WTC11 (cell line): ENCODE measurements around the gene DAB1. TPM values are rescaled to one million over a fixed set of nuclear protein-coding genes. Genes with fewer than 3 reads are reported as not detected.

Experiments
- ATAC-seq: fragments of 200-7000 bp; cut with Tn5 transposase; 2 replicates; pipeline ENCODE4 v1.10.0; 2021; ENCODE audit warnings: mild to moderate bottlenecking, moderate library complexity
- CTCF ChIA-PET: fragments of 300-600 bp; sonication (Branson Sonifier 250); formaldehyde crosslinking; loops from one replicate; lab custom pipeline; 2021; ENCODE audit warnings: antibody characterized with exemption; lab: Charles Lee
- POLR2A ChIA-PET: fragments of 350-600 bp; sonication (Branson Sonifier 250); formaldehyde crosslinking; loops from one replicate; lab custom pipeline; 2021; ENCODE audit warnings: antibody characterized with exemption; lab: Charles Lee
- DNase-seq: peaks from one replicate; pipeline ENCODE4 v3.0.0; 2021; ENCODE audit warnings: low spot score
- H3K27ac Mint-ChIP-seq: 2 replicates; pipeline ENCODE4 v1.8.0; 2021; ENCODE audit warnings: mixed read lengths
- H3K27me3 Mint-ChIP-seq: 2 replicates; pipeline ENCODE4 v1.8.0; 2021; ENCODE audit warnings: low read depth, mild to moderate bottlenecking, moderate library complexity, mixed read lengths
- H3K36me3 Mint-ChIP-seq: 2 replicates; pipeline ENCODE4 v1.8.0; 2021; ENCODE audit warnings: mixed read lengths
- H3K4me1 Mint-ChIP-seq: 2 replicates; pipeline ENCODE4 v1.8.0; 2022; ENCODE audit warnings: mixed read lengths
- H3K4me3 Mint-ChIP-seq: 2 replicates; pipeline ENCODE4 v1.8.0; 2021; ENCODE audit warnings: mild to moderate bottlenecking, moderate library complexity, mixed read lengths
- H3K9me3 Mint-ChIP-seq: 2 replicates; pipeline ENCODE4 v1.8.0; 2021; ENCODE audit warnings: mixed read lengths
- CREM ChIP-seq: sonication (generic); formaldehyde crosslinking; IDR thresholded peaks from 2 replicates; pipeline ENCODE4 v1.8.1; 2022; ENCODE audit warnings: mild to moderate bottlenecking, missing genetic modification reagents, moderate library complexity
- ETV6 ChIP-seq: sonication (generic); formaldehyde crosslinking; IDR thresholded peaks from 2 replicates; pipeline ENCODE4 v1.8.1; 2022; ENCODE audit warnings: mild to moderate bottlenecking, missing genetic modification reagents
- HMGA2 ChIP-seq: fragments of 250-450 bp; sonication (Bioruptor Pico); IDR thresholded peaks from 2 replicates; pipeline ENCODE4 v1.4.0; 2021; ENCODE audit warnings: mild to moderate bottlenecking, moderate library complexity
- NFATC4 ChIP-seq: fragments of 250-450 bp; sonication (Bioruptor Pico); IDR thresholded peaks from 2 replicates; pipeline ENCODE4 v1.9.0; 2021; ENCODE audit warnings: mild to moderate bottlenecking
- RELA ChIP-seq: sonication (generic); formaldehyde crosslinking; IDR thresholded peaks from 2 replicates; pipeline ENCODE4 v1.8.1; 2022; ENCODE audit warnings: missing genetic modification reagents, mild to moderate bottlenecking, borderline replicate concordance
- RORB ChIP-seq: fragments of 250-450 bp; sonication (Bioruptor Pico); IDR thresholded peaks from 2 replicates; pipeline ENCODE4 v1.9.0; 2021; ENCODE audit warnings: mild to moderate bottlenecking
- SP1 ChIP-seq: sonication (generic); formaldehyde crosslinking; conservative IDR thresholded peaks from 2 replicates; pipeline ENCODE4 v1.8.1; 2022; ENCODE audit warnings: missing genetic modification reagents
- TEAD4 ChIP-seq: sonication (generic); formaldehyde crosslinking; IDR thresholded peaks from 2 replicates; pipeline ENCODE4 v1.8.0; 2022; ENCODE audit warnings: mild to moderate bottlenecking, missing genetic modification reagents
- TP53 ChIP-seq: sonication (generic); formaldehyde crosslinking; IDR thresholded peaks from 2 replicates; pipeline ENCODE4 v1.8.1; 2023; ENCODE audit warnings: mild to moderate bottlenecking, missing genetic modification reagents
- ZBTB21 ChIP-seq: sonication (generic); formaldehyde crosslinking; IDR thresholded peaks from 2 replicates; pipeline ENCODE4 v1.8.1; 2023; ENCODE audit warnings: mild to moderate bottlenecking, missing genetic modification reagents, borderline replicate concordance
- ZNF138 ChIP-seq: sonication (generic); formaldehyde crosslinking; conservative IDR thresholded peaks from 2 replicates; pipeline ENCODE4 v1.8.1; 2022; ENCODE audit warnings: mild to moderate bottlenecking, moderate library complexity, missing genetic modification reagents
- ZNF219 ChIP-seq: sonication (generic); formaldehyde crosslinking; IDR thresholded peaks from 2 replicates; pipeline ENCODE4 v1.8.0; 2023; ENCODE audit warnings: missing genetic modification reagents, mild to moderate bottlenecking, borderline replicate concordance
- ZNF317 ChIP-seq: sonication (generic); formaldehyde crosslinking; IDR thresholded peaks from 2 replicates; pipeline ENCODE4 v1.8.1; 2023; ENCODE audit warnings: low read depth, mild to moderate bottlenecking, moderate library complexity, missing genetic modification reagents, borderline replicate concordance
- total RNA-seq: library from RNA; stranded (reverse); gene quantifications from 3 replicates; pipeline ENCODE4 v1.2.3, GENCODE V29; 2021
- TF ChIP-seq, protein P1 (sequence below): sonication (generic); formaldehyde crosslinking; IDR thresholded peaks from 2 replicates; pipeline ENCODE4 v1.8.0; 2023; ENCODE audit warnings: mild to moderate bottlenecking, missing genetic modification reagents
- TF ChIP-seq, protein P2 (sequence below): sonication (generic); formaldehyde crosslinking; IDR thresholded peaks from 2 replicates; pipeline ENCODE4 v1.8.1; 2022; ENCODE audit warnings: missing genetic modification reagents, borderline replicate concordance
- TF ChIP-seq, protein P3 (sequence below): sonication (generic); formaldehyde crosslinking; IDR thresholded peaks from 2 replicates; pipeline ENCODE4 v1.8.1; 2023; ENCODE audit warnings: mild to moderate bottlenecking, missing genetic modification reagents, moderate library complexity
- TF ChIP-seq, protein P4 (sequence below): sonication (generic); formaldehyde crosslinking; IDR thresholded peaks from 2 replicates; pipeline ENCODE4 v1.8.0; 2022; ENCODE audit warnings: mild to moderate bottlenecking, missing genetic modification reagents
- TF ChIP-seq, protein P5 (sequence below): fragments of 250-450 bp; sonication (Bioruptor Pico); conservative IDR thresholded peaks from 2 replicates; pipeline ENCODE4 v1.9.0; 2021; ENCODE audit warnings: mild to moderate bottlenecking
- TF ChIP-seq, protein P6 (sequence below): sonication (generic); formaldehyde crosslinking; IDR thresholded peaks from 2 replicates; pipeline ENCODE4 v1.8.0; 2022; ENCODE audit warnings: mild to moderate bottlenecking, missing genetic modification reagents
- TF ChIP-seq, protein P7 (sequence below): fragments of 200-600 bp; IDR thresholded peaks from 2 replicates; pipeline ENCODE4 v1.8.0; 2022; ENCODE audit warnings: antibody characterized with exemption
- TF ChIP-seq, protein P8 (sequence below): fragments of 250-450 bp; sonication (Bioruptor Pico); IDR thresholded peaks from 2 replicates; pipeline ENCODE4 v1.9.0; 2021; ENCODE audit warnings: moderate library complexity, mild to moderate bottlenecking, inconsistent platforms, borderline replicate concordance

DAB1 gene
- total RNA-seq, 1 experiment from 2014 or later, result 10.7 TPM

DNA sequence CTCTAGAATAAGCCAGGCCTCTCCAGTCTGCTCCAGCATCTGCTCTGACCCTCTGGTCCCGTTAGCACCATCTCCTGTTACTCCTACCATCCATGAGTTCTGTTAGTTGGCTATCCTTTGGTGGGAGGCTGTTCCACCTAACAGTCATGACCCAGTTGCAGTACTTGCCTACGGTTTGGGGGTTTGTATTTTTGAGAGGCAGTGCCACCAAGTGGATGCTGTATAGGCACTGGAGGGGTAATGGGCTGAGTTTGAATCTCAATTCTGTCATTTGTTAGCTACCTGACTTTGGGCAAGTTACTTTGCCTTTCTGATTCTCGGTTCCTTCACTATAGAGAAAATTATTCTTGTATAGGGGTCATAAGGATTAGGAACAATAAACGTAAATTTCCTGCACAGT, 445.9 kb downstream of the DAB1 start (continued):
- TF ChIP-seq, protein P1, sequence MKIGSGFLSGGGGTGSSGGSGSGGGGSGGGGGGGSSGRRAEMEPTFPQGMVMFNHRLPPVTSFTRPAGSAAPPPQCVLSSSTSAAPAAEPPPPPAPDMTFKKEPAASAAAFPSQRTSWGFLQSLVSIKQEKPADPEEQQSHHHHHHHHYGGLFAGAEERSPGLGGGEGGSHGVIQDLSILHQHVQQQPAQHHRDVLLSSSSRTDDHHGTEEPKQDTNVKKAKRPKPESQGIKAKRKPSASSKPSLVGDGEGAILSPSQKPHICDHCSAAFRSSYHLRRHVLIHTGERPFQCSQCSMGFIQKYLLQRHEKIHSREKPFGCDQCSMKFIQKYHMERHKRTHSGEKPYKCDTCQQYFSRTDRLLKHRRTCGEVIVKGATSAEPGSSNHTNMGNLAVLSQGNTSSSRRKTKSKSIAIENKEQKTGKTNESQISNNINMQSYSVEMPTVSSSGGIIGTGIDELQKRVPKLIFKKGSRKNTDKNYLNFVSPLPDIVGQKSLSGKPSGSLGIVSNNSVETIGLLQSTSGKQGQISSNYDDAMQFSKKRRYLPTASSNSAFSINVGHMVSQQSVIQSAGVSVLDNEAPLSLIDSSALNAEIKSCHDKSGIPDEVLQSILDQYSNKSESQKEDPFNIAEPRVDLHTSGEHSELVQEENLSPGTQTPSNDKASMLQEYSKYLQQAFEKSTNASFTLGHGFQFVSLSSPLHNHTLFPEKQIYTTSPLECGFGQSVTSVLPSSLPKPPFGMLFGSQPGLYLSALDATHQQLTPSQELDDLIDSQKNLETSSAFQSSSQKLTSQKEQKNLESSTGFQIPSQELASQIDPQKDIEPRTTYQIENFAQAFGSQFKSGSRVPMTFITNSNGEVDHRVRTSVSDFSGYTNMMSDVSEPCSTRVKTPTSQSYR (CRISPR knock-in tag), result no peak
- TF ChIP-seq, protein P2, sequence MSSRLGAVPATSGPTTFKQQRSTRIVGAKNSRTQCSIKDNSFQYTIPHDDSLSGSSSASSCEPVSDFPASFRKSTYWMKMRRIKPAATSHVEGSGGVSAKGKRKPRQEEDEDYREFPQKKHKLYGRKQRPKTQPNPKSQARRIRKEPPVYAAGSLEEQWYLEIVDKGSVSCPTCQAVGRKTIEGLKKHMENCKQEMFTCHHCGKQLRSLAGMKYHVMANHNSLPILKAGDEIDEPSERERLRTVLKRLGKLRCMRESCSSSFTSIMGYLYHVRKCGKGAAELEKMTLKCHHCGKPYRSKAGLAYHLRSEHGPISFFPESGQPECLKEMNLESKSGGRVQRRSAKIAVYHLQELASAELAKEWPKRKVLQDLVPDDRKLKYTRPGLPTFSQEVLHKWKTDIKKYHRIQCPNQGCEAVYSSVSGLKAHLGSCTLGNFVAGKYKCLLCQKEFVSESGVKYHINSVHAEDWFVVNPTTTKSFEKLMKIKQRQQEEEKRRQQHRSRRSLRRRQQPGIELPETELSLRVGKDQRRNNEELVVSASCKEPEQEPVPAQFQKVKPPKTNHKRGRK (CRISPR knock-in tag), result no peak
- no peak for TF ChIP-seq HMGA2
- TF ChIP-seq TP53, result no peak
- TF ChIP-seq CREM, result no peak
- no peak for TF ChIP-seq TEAD4 (CRISPR knock-in tag)
- no peak for TF ChIP-seq RELA (CRISPR knock-in tag)
- TF ChIP-seq, protein P3, sequence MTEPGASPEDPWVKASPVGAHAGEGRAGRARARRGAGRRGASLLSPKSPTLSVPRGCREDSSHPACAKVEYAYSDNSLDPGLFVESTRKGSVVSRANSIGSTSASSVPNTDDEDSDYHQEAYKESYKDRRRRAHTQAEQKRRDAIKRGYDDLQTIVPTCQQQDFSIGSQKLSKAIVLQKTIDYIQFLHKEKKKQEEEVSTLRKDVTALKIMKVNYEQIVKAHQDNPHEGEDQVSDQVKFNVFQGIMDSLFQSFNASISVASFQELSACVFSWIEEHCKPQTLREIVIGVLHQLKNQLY (CRISPR knock-in tag), result no peak
- TF ChIP-seq ZBTB21, result no peak
- TF ChIP-seq, protein P4, sequence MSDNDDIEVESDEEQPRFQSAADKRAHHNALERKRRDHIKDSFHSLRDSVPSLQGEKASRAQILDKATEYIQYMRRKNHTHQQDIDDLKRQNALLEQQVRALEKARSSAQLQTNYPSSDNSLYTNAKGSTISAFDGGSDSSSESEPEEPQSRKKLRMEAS, result no peak
- no peak for TF ChIP-seq ZNF138
- TF ChIP-seq, protein P5, sequence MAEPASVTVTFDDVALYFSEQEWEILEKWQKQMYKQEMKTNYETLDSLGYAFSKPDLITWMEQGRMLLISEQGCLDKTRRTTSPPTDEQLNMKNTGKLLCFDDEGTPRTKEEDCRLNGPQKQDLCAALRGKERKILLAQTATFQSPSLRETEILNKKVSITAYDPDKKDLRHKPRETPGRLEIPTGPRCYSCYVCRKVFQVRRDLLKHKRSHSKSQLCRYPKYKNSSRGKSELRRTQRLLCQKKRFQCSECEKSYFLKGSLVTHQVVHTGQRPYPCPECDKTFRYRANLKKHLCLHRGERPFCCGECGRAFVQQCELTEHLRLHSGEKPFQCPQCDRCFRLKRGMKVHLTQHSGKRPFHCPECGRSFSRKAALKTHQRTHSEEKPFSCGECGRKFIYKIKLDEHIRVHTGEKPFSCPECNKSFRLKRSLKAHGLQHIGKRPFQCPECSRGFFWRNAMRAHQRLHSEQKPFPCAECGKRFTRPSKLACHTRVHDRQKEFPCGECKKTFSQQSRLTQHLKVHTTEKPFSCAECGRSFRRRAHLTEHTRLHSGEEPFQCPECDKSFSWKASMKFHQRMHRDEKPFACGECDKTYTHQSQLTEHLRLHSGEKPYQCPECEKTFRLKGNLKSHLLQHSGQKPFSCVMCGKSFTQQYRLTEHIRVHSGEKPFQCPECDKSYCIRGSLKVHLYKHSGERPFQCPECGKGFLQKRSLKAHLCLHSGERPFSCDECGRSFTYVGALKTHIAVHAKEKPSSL (CRISPR knock-in tag), result no peak
- no peak for TF ChIP-seq ZNF219 (CRISPR knock-in tag)
- TF ChIP-seq, protein P6, sequence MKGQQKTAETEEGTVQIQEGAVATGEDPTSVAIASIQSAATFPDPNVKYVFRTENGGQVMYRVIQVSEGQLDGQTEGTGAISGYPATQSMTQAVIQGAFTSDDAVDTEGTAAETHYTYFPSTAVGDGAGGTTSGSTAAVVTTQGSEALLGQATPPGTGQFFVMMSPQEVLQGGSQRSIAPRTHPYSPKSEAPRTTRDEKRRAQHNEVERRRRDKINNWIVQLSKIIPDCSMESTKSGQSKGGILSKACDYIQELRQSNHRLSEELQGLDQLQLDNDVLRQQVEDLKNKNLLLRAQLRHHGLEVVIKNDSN (CRISPR knock-in tag), result no peak
- TF ChIP-seq, protein P7, sequence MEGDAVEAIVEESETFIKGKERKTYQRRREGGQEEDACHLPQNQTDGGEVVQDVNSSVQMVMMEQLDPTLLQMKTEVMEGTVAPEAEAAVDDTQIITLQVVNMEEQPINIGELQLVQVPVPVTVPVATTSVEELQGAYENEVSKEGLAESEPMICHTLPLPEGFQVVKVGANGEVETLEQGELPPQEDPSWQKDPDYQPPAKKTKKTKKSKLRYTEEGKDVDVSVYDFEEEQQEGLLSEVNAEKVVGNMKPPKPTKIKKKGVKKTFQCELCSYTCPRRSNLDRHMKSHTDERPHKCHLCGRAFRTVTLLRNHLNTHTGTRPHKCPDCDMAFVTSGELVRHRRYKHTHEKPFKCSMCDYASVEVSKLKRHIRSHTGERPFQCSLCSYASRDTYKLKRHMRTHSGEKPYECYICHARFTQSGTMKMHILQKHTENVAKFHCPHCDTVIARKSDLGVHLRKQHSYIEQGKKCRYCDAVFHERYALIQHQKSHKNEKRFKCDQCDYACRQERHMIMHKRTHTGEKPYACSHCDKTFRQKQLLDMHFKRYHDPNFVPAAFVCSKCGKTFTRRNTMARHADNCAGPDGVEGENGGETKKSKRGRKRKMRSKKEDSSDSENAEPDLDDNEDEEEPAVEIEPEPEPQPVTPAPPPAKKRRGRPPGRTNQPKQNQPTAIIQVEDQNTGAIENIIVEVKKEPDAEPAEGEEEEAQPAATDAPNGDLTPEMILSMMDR, result no peak
- TF ChIP-seq RORB (CRISPR knock-in tag), result no peak
- TF ChIP-seq, all 79 proteins: peak for 0

DNA sequence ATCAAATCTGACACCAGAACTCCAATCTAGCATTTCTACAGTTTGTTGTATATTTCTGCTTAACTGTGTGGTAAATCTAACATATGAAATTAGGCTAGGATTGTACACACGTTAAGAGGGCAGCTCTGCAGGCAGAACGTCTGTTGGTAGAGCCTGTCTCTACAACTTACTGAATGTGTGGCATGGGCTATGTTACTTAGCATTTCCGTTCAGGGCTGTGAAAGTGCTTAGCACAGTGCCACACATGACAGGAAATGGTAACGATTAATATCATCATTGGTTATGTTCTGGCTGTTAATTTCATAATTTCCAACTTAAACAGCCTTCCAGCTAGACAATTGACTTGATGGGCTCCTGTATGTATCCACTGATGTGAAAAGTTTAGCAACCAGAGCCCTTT, 448.4 kb downstream of the DAB1 start:
- TF ChIP-seq NFATC4 (CRISPR knock-in tag) (no peak), ETV6 (no peak), RORB (CRISPR knock-in tag) (no peak), SP1 (CRISPR knock-in tag) (no peak), ZNF317 (CRISPR knock-in tag) (no peak)
- TF ChIP-seq, protein P2 (CRISPR knock-in tag), result no peak
- TF ChIP-seq, protein P8, sequence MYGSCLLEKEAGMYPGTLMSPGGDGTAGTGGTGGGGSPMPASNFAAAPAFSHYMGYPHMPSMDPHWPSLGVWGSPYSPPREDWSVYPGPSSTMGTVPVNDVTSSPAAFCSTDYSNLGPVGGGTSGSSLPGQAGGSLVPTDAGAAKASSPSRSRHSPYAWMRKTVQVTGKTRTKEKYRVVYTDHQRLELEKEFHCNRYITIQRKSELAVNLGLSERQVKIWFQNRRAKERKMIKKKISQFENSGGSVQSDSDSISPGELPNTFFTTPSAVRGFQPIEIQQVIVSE (CRISPR knock-in tag), result no peak
- no peaks in the 10 kb centered on the region for H3K9me3 Mint-ChIP-seq
- H3K27ac Mint-ChIP-seq, result no peak overlapping the region
- H3K36me3 Mint-ChIP-seq, result no peaks in the 10 kb centered on the region
- ATAC-seq (no peak), DNase-seq (no peak)
- no peaks in the 10 kb centered on the region; the same call in 1 of the 2 replicates for H3K27me3 Mint-ChIP-seq
- H3K4me3 Mint-ChIP-seq, result no peak overlapping the region
- POLR2A ChIA-PET, result no interaction called here
- H3K4me1 Mint-ChIP-seq, result no peaks in the 10 kb centered on the region
- CTCF ChIA-PET, result no interaction called here
